Thoracic aorta (tissue), 2 donors: ENCODE results near the gene ILDR1. TPM values are rescaled to one million over a fixed set of nuclear protein-coding genes. Genes with fewer than 3 reads are reported as not detected.

Experiments used
- ATAC-seq: fragments of 150-250 bp; one replicate; pipeline ENCODE4 v1.8.0; 2017; ENCODE audit warnings: low read depth; ENCODE audit not compliant: insufficient number of reproducible peaks, low FRiP score
- DNase-seq: peaks from one replicate; pipeline ENCODE4 v3.0.0-alpha.2; 2020; ENCODE audit warnings: low spot score
- H3K27ac ChIP-seq, 2 donors: fragments of 200-600 bp; sonication (generic); 1 replicate in 1 of 2; 2 replicates in 1 of 2; pipeline ENCODE4 v1.5.1; 2016; ENCODE audit warnings: mild to moderate bottlenecking in 2 of 2, moderate library complexity in 2 of 2
- H3K27me3 ChIP-seq: fragments of 200-600 bp; sonication (generic); replicated peaks from 2 replicates; pipeline ENCODE4 v1.6.0; 2016; ENCODE audit warnings: mild to moderate bottlenecking; ENCODE audit not compliant: insufficient read depth
- H3K36me3 ChIP-seq: fragments of 200-600 bp; sonication (generic); one replicate; pipeline ENCODE4 v1.5.1; 2016
- H3K4me1 ChIP-seq, 2 donors: fragments of 200-600 bp; sonication (generic); 1 replicate in 1 of 2; 2 replicates in 1 of 2; pipeline versions ENCODE4 v1.5.1 to v1.6.0; 2016; ENCODE audit warnings: low read depth in 2 of 2, mild to moderate bottlenecking in 1 of 2; ENCODE audit not compliant: control insufficient read depth in 1 of 2
- H3K4me3 ChIP-seq: fragments of 200-600 bp; sonication (generic); 2 replicates; pipeline ENCODE4 v1.5.1; 2016; ENCODE audit warnings: mild to moderate bottlenecking
- H3K9me3 ChIP-seq: fragments of 200-600 bp; sonication (generic); 2 replicates; pipeline ENCODE4 v1.5.1; 2016
- CTCF ChIP-seq: fragments of 200-600 bp; sonication (generic); IDR thresholded peaks from one replicate; pipeline ENCODE4 v1.5.1; 2019; ENCODE audit warnings: antibody characterized with exemption
- total RNA-seq, 2 donors: library from RNA; depleted of rRNA; stranded (reverse); fragments of >200 nt; gene quantifications; one replicate each; pipeline versions ENCODE4 v1.1.0 to v1.2.3, GENCODE V29; 2016

ILDR1 gene
- total RNA-seq, 2 donors from 2014 or later = not detected

DNA sequence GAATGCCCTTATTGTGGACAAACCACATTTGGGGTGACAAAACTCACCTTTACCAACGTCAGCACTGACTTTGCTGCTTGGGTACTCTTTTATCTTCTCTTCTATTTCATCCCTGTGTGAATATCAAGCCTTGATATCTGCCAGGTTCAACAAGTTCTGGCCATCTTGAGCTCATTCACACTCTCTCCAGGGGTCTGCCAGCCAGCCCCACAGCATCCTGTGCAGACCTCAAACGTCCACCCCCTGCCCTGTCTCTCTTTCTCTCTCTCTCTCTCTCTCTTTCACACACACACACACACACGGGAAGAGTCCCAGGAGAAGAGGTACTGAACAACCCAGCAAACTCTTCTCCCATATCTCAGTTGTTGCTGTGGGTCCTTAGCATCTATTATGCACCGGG, 10.7 kb downstream of the ILDR1 start:
- Histone ChIP-seq H3K4me3 (no peak overlapping the region), H3K27me3 (no peaks in the 10 kb centered on the region), H3K36me3 (no peaks in the 10 kb centered on the region), H3K4me1 (no peaks in the 10 kb centered on the region), H3K9me3 (no peaks in the 10 kb centered on the region), H3K27ac (no peak overlapping the region)
- DNase-seq (no peak), ATAC-seq (no peak)
- no peak for TF ChIP-seq CTCF

DNA sequence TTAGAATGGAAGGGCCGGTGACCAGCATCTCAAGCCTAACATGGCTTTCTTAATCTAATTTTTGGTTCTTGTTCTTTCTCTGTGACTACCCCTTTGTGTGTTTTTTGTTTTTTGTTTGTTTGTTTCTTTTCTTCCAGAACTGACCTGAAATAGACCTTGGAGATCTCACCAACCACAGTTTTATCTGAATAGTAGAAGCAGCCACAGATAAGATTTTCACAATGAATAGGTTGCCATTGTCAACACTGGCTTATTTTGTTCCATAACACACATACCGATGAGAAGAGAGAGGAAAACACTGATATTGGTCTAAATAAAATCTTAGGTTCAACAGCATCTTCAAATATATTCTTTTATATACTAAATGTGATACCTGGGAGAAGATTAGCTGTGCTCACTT, 11.5 kb downstream of the ILDR1 start:
- Histone ChIP-seq H3K36me3 (no peaks in the 10 kb centered on the region), H3K4me3 (no peak overlapping the region), H3K27me3 (no peaks in the 10 kb centered on the region), H3K9me3 (no peaks in the 10 kb centered on the region), H3K4me1 (no peaks in the 10 kb centered on the region), H3K27ac (no peak overlapping the region)
- TF ChIP-seq CTCF = no peak
- ATAC-seq (no peak), DNase-seq (no peak)

GRCh38 chr3:122008166-122008565, 13.9 kb downstream of the ILDR1 start:
- Histone ChIP-seq H3K4me3 (no peak overlapping the region), H3K36me3 (no peaks in the 10 kb centered on the region), H3K27ac (no peak overlapping the region), H3K4me1 (no peaks in the 10 kb centered on the region), H3K9me3 (no peaks in the 10 kb centered on the region), H3K27me3 (no peaks in the 10 kb centered on the region)
- DNase-seq = no peak
- no peak for TF ChIP-seq CTCF
- ATAC-seq = no peak

GRCh38 chr3:122006267-122006666, 15.8 kb downstream of the ILDR1 start:
- Histone ChIP-seq H3K27ac (no peak overlapping the region), H3K4me3 (no peak overlapping the region), H3K36me3 (no peaks in the 10 kb centered on the region), H3K4me1 (no peaks in the 10 kb centered on the region), H3K9me3 (no peaks in the 10 kb centered on the region), H3K27me3 (no peaks in the 10 kb centered on the region)
- DNase-seq = no peak
- no peak for ATAC-seq
- TF ChIP-seq CTCF = no peak

DNA sequence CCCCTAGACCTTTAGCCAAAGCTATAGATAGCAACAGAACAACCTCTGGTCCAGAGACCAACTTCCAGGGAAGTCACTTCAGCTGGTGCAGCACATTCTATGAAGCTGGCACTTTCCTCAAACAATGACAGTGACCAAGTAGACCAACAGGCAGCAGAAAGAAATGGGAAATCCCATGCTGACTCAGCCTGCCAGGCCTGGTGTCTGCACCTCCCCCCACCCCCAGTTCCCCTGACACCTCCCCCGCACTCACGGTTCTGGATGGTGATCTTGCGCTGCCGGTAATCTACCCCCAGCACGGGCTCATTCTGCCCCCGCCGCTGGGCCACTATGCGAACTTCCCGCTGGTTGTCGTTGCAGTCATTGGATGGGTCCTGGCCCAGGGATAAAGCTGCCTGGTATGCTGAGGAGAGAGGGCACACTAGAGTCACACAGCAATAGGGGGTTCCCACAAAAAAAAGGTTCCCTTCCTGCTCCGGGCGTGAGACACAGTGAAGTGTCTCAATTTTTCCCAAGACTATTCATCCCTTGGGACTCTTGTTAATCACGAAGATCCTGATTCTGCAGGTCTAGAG, 17.0 kb downstream of the ILDR1 start:
- TF ChIP-seq CTCF = no peak
- no peak for ATAC-seq

More for the DNA sequence above, 17.0 kb downstream of the ILDR1 start:
- Histone ChIP-seq H3K27ac (no peak overlapping the region), H3K9me3 (no peaks in the 10 kb centered on the region), H3K27me3 (no peaks in the 10 kb centered on the region), H3K36me3 (no peaks in the 10 kb centered on the region), H3K4me1 (no peaks in the 10 kb centered on the region), H3K4me3 (no peak overlapping the region)
- DNase-seq = no peak
